ENCODE data around the gene ABTB2. TPM values are rescaled to one million over a fixed set of nuclear protein-coding genes. Genes with fewer than 3 reads are reported as not detected.

Gene ABTB2
- polyA plus RNA-seq, 1 donor from 2014 or later = 0.68 TPM

DNA sequence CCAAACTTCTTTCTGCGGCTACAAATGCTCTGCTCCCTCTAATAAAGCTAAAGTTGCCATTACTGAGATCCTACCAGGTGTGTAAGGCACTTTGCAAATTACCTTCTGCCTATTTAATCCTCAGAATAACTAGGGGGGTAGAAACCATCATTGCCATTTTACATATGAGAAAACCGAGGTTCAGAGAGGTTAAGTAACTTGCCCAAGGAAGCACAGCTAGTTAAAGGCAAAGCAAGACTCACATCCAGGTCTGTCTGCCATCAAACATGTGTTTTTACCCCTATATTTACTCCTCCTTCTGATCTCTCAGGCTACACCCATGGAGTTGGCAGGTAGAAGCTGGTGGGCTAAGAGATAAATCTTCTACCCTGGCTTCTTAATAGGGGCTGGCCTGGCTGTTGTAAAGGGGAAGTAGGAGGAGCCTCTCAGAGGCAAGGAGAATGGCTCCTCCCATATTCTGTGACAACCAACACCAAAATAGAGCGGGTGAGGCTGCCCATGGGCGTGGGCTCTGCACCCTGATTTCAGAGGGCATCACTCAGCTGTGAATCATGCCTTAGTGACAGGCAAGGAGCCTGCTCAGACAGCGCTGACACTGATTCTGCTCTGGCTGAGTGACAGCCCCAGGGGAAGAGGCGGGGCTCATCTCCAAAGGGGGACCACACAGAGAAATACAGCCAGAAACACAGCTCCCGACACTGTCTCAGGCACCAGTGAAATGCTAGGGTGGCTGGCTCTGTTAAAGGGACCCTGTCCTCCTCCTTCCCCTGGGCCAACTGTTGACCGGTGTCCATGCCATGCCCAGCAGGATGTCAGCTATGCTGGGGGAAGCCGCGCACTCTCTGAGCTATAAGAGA is 106.8 kb downstream of the ABTB2 start:
- no peak overlapping the region for H3K4me2 ChIP-seq (ENCODE audit: low read length)
- no peaks in the 10 kb centered on the region for H3K9me2 ChIP-seq (ENCODE audit: insufficient read depth, low read length)
- H3K9me3 ChIP-seq (ENCODE audit: low read length) = no peaks in the 10 kb centered on the region
- TF ChIP-seq, protein P1, sequence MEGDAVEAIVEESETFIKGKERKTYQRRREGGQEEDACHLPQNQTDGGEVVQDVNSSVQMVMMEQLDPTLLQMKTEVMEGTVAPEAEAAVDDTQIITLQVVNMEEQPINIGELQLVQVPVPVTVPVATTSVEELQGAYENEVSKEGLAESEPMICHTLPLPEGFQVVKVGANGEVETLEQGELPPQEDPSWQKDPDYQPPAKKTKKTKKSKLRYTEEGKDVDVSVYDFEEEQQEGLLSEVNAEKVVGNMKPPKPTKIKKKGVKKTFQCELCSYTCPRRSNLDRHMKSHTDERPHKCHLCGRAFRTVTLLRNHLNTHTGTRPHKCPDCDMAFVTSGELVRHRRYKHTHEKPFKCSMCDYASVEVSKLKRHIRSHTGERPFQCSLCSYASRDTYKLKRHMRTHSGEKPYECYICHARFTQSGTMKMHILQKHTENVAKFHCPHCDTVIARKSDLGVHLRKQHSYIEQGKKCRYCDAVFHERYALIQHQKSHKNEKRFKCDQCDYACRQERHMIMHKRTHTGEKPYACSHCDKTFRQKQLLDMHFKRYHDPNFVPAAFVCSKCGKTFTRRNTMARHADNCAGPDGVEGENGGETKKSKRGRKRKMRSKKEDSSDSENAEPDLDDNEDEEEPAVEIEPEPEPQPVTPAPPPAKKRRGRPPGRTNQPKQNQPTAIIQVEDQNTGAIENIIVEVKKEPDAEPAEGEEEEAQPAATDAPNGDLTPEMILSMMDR (IDR thresholded peaks at IDR 0.05; ENCODE audit: poor library complexity, severe bottlenecking) = no peak
- peak; percentile 78 for TF ChIP-seq EP300 (conservative IDR thresholded peaks at IDR 0.05; ENCODE audit: poor library complexity, severe bottlenecking)
- TF ChIP-seq POLR2AphosphoS5 (IDR thresholded peaks at IDR 0.05) = peak; percentile 55
- no peak for TF ChIP-seq RAD21 (conservative IDR thresholded peaks at IDR 0.05)
- peak overlapping the region; percentile 10 for H3K9ac ChIP-seq (ENCODE audit: low read length)
- H2AFZ ChIP-seq (ENCODE audit: low read depth, low read length) = no peak overlapping the region
- no peaks in the 10 kb centered on the region for H3F3A ChIP-seq (ENCODE audit: insufficient read depth, low read length, poor library complexity, severe bottlenecking)
- no peaks in the 10 kb centered on the region for H3K79me2 ChIP-seq (replicated peaks; ENCODE audit: insufficient read depth, low read length)
- no peaks in the 10 kb centered on the region for H3K27me3 ChIP-seq (ENCODE audit: insufficient read depth, low read depth, low read length)
- no peak overlapping the region for H3K27ac ChIP-seq (ENCODE audit: low read length)
- no peaks in the 10 kb centered on the region for H3K36me3 ChIP-seq (ENCODE audit: insufficient read depth, low read length)
- peak overlapping the region; percentile 44 for H3K4me3 ChIP-seq (ENCODE audit: low read length)
- H4K20me1 ChIP-seq (ENCODE audit: insufficient read depth) = no peaks in the 10 kb centered on the region

DNA sequence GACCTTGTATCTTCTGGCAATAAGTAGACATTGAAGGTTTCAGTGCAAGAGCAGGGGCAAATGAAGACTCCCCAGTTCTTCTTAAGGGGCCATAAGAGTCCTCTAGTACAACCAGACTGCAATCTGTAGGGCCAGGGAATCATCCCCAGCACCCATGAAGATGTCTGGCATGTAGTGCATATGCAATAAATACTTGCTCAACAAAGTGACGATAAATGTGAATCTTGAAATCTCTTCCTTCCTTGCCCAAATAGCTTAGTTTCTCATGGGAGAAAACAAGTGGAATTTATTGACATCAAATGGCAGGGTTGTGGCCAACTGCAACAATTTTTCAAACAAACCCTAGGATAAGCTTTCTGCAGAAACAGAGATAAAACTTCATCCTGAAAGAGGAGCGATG is 107.6 kb downstream of the ABTB2 start:
- H3K4me3 ChIP-seq (ENCODE audit: low read length) = no peak overlapping the region

More for the DNA sequence above, 107.6 kb downstream of the ABTB2 start:
- no peaks in the 10 kb centered on the region for H3K9me2 ChIP-seq (ENCODE audit: insufficient read depth, low read length)
- H4K20me1 ChIP-seq (ENCODE audit: insufficient read depth) = no peaks in the 10 kb centered on the region
- no peak overlapping the region for H3K4me2 ChIP-seq (ENCODE audit: low read length)
- no peaks in the 10 kb centered on the region for H3K79me2 ChIP-seq (replicated peaks; ENCODE audit: insufficient read depth, low read length)
- H3K36me3 ChIP-seq (ENCODE audit: insufficient read depth, low read length) = no peaks in the 10 kb centered on the region
- H3K27me3 ChIP-seq (ENCODE audit: insufficient read depth, low read depth, low read length) = no peaks in the 10 kb centered on the region
- no peaks in the 10 kb centered on the region for H3F3A ChIP-seq (ENCODE audit: insufficient read depth, low read length, poor library complexity, severe bottlenecking)
- H3K9ac ChIP-seq (ENCODE audit: low read length) = no peak overlapping the region
- no peak overlapping the region for H3K27ac ChIP-seq (ENCODE audit: low read length)
- H3K9me3 ChIP-seq (ENCODE audit: low read length) = no peaks in the 10 kb centered on the region
- TF ChIP-seq, protein P2, sequence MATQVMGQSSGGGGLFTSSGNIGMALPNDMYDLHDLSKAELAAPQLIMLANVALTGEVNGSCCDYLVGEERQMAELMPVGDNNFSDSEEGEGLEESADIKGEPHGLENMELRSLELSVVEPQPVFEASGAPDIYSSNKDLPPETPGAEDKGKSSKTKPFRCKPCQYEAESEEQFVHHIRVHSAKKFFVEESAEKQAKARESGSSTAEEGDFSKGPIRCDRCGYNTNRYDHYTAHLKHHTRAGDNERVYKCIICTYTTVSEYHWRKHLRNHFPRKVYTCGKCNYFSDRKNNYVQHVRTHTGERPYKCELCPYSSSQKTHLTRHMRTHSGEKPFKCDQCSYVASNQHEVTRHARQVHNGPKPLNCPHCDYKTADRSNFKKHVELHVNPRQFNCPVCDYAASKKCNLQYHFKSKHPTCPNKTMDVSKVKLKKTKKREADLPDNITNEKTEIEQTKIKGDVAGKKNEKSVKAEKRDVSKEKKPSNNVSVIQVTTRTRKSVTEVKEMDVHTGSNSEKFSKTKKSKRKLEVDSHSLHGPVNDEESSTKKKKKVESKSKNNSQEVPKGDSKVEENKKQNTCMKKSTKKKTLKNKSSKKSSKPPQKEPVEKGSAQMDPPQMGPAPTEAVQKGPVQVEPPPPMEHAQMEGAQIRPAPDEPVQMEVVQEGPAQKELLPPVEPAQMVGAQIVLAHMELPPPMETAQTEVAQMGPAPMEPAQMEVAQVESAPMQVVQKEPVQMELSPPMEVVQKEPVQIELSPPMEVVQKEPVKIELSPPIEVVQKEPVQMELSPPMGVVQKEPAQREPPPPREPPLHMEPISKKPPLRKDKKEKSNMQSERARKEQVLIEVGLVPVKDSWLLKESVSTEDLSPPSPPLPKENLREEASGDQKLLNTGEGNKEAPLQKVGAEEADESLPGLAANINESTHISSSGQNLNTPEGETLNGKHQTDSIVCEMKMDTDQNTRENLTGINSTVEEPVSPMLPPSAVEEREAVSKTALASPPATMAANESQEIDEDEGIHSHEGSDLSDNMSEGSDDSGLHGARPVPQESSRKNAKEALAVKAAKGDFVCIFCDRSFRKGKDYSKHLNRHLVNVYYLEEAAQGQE (IDR thresholded peaks at IDR 0.05; ENCODE audit: borderline replicate concordance) = no peak
- TF ChIP-seq EP300 (conservative IDR thresholded peaks at IDR 0.05; ENCODE audit: poor library complexity, severe bottlenecking) = no peak
- no peak for TF ChIP-seq EZH2 (IDR thresholded peaks at IDR 0.05; ENCODE audit: borderline replicate concordance, insufficient read depth, low read length, poor library complexity, severe bottlenecking)
- TF ChIP-seq RAD21 (conservative IDR thresholded peaks at IDR 0.05) = no peak
- no peak for TF ChIP-seq TAF1 (IDR thresholded peaks at IDR 0.05; ENCODE audit: low read depth)
- TF ChIP-seq POLR2AphosphoS5 (IDR thresholded peaks at IDR 0.05) = no peak
- no peak for TF ChIP-seq SMC3 (conservative IDR thresholded peaks at IDR 0.05; ENCODE audit: poor library complexity)
- no peak for TF ChIP-seq MXI1 (conservative IDR thresholded peaks at IDR 0.05; ENCODE audit: poor library complexity, severe bottlenecking)
- TF ChIP-seq, protein P1 (IDR thresholded peaks at IDR 0.05; ENCODE audit: poor library complexity, severe bottlenecking) = no peak
- H2AFZ ChIP-seq (ENCODE audit: low read depth, low read length) = no peak overlapping the region

All from neural cell (in vitro differentiated cells).